Stimulated activated naive CD8-positive, alpha-beta T cell treated with anti-CD3 and anti-CD28 coated beads, Interleukin-15, Interleukin-2, amounts not matched to agents 100 ng/mL and 50 ng/mL, for 24 hours (primary cell): ENCODE results near the gene HDAC8.
"Not testable (repeated sequence)": the region's sequence is repeated elsewhere in the genome, so short reads cannot be mapped to it uniquely, and the experiment has no call there.

ENCODE experiments used
- H3K27ac Mint-ChIP-seq: one replicate; pipeline ENCODE4 v1.8.0; 2021; ENCODE audit warnings: mild to moderate bottlenecking, mixed read lengths
- H3K27me3 Mint-ChIP-seq: one replicate; pipeline ENCODE4 v1.8.0; 2021; ENCODE audit warnings: mixed read lengths
- H3K36me3 Mint-ChIP-seq: one replicate; pipeline ENCODE4 v1.8.0; 2021; ENCODE audit warnings: low read depth, mixed read lengths
- H3K4me1 Mint-ChIP-seq: one replicate; pipeline ENCODE4 v1.8.0; 2021; ENCODE audit warnings: low read depth, mixed read lengths
- H3K4me3 Mint-ChIP-seq: one replicate; pipeline ENCODE4 v1.8.0; 2021; ENCODE audit warnings: mild to moderate bottlenecking, mixed read lengths
- H3K9me3 Mint-ChIP-seq: one replicate; pipeline ENCODE4 v1.8.0; 2021; ENCODE audit warnings: mixed read lengths

The HDAC8 gene

DNA sequence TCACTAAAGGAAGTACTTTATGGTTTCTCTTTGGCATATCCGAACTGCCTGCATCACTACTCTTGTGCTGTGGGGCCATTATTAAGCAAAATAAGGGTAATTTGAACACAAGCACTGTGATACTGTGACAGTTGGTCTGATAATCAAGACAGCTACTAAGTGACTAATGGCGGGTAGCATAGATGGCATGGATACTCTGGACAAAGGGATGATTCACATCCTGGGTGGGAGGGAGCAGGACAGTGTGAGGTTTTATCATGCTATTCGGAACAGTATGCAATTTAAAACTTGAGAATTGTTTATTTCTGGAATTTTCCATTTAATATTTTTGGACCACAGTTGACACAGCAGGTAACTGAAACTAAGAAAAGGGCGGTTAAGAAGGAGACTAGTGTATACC lies 214.3 kb downstream of the HDAC8 start:
- H3K27me3 Mint-ChIP-seq = no peaks in the 10 kb centered on the region
- no peaks in the 10 kb centered on the region for H3K9me3 Mint-ChIP-seq
- H3K4me1 Mint-ChIP-seq = no peaks in the 10 kb centered on the region
- no peak overlapping the region for H3K27ac Mint-ChIP-seq
- no peak overlapping the region for H3K4me3 Mint-ChIP-seq
- no peaks in the 10 kb centered on the region for H3K36me3 Mint-ChIP-seq

DNA sequence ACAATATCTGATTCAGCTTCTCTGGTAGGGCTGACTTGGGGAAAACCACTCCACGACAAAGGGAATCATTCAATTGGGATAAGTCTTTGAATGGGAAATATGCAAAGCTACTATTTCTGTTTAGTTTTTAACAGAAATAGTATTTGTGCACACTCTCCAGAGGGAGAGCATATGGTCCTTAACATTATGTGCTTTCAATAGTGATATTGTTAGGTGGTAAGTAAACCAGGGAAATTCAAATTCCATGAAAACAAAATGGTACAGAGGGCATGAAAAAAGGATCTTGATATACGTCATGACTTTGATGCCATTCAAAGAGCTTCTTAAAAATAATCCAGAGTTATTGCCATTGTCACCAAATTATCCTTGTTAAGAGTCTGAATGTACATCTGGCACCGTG lies 219.9 kb downstream of the HDAC8 start:
- Mint-ChIP-seq H3K36me3 (peaks cover 16% of the 10 kb centered on the region), H3K27me3 (no peaks in the 10 kb centered on the region), H3K4me1 (peaks cover 14% of the 10 kb centered on the region), H3K27ac (no peak overlapping the region), H3K4me3 (no peak overlapping the region), H3K9me3 (no peaks in the 10 kb centered on the region)

DNA sequence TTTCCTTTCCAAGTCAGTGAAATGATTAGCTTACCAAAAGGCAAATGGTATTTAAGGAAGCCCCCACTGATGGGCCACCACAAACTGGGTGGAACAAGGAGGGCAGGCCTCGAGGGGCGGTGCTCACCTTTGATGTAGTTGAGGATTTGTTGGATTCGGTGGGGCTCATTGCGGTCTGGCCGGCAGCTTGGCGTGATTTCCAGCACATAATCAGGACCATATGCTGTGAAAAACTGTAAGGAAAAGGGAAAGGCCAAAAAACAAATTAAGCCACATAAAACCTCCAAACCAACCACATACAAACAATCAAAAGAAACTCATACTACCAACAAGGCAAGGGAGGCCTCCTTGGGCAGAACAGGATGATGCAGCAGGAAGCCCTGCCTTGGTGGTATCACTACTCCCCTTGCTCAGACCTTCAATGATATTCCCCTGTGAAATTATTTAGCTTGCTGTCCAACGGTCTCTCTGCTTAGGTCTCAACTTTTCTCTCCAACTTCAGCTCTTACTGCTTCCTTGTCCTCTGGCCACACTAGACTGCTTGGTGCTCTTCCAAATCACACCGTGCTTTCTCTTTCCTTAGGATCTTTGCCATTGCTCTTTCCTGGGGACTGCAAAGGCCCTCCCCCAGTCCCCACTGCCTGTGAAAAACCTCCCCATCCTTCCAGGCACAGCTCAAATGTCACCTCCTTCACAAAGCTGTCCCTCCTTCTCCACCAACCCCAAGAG lies 220.9 kb downstream of the HDAC8 start:
- no peak overlapping the region for H3K27ac Mint-ChIP-seq
- H3K27me3 Mint-ChIP-seq = no peaks in the 10 kb centered on the region
- H3K9me3 Mint-ChIP-seq = no peaks in the 10 kb centered on the region
- H3K4me3 Mint-ChIP-seq = no peak overlapping the region
- peaks cover 16% of the 10 kb centered on the region for H3K36me3 Mint-ChIP-seq
- peaks cover 14% of the 10 kb centered on the region for H3K4me1 Mint-ChIP-seq

DNA sequence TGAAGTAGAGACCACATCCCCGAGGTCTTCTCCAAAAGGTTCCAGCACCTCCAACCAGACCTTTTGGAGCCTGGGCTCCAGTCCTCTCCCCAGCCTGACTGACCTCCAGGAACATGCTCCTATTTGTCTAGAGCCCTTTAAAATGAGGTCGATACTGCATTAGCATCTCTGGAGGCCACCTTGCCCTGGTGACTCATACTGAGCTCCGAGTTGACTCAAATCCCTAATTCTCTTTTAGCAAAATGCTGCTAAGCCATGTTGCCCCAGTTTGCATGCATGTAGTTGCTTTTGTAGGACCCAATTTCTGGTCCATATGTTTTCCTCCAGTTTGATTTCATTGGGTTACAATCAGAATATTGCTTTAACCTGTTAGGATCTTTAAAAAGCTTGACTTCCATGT lies 223.5 kb downstream of the HDAC8 start:
- Mint-ChIP-seq H3K4me1 (peaks cover 14% of the 10 kb centered on the region), H3K36me3 (peaks cover 16% of the 10 kb centered on the region), H3K27ac (peak overlapping the region; percentile 88), H3K9me3 (no peaks in the 10 kb centered on the region), H3K4me3 (peak overlapping the region; percentile 55), H3K27me3 (no peaks in the 10 kb centered on the region)

DNA sequence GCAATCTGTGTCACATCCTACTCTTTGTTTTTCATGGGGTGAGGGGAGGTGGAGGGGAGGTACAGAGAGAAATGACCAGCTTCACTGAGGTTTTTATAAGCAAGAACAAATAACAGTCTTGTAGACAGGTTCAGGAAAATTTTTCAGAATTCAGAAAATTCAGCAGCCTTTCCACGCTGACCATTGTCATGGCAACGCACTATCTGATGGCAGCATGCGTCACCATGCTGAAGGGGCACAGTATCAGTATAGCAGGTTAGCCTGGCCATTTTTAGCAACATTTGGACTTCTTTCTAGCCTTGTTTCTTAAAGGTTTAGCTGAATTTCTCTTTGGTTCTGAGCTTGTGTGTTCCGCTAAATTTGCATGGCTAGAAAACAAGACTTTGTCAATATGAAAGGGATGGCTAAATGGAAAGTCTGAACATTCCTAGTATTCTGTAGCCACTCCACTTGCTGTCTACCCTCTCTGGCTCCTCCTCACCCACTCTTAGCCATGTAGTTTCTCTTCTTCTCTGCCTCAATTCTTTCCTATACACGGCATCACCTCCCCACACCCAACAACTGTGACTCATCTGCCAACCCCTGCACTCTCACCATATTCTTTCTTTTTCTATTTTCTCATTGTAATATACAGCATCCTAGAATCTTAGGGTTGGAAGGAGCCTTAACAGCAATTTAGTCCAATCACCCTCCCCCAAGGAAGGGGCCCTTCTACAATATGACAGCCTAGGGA lies 224.2 kb downstream of the HDAC8 start:
- Mint-ChIP-seq H3K27ac (peak overlapping the region; percentile 28), H3K4me3 (no peak overlapping the region), H3K9me3 (no peaks in the 10 kb centered on the region), H3K36me3 (peaks cover 16% of the 10 kb centered on the region), H3K27me3 (no peaks in the 10 kb centered on the region), H3K4me1 (peaks cover 14% of the 10 kb centered on the region)

DNA sequence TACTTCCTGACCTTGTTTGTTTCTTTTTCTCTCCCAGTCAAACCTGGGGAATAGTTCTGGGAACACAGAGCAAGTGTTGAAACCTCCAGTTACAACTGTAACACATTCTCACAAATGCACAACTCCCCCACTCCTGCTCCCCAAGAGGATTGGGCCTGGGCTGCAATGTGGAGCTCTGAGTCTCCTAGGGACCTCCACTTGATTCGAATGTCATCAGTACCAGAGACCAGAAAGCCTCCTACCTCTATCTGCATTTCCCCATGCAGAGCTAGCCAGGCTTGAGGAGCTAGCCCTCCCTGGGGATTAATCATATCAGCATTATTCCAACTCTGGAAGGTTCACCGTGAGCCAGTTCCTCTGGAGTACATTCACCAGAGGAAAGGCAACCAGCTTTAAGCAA lies 225.3 kb downstream of the HDAC8 start:
- H3K27ac Mint-ChIP-seq = no peak overlapping the region
- H3K9me3 Mint-ChIP-seq = no peaks in the 10 kb centered on the region
- H3K36me3 Mint-ChIP-seq = peaks cover 16% of the 10 kb centered on the region
- H3K4me3 Mint-ChIP-seq = no peak overlapping the region
- no peaks in the 10 kb centered on the region for H3K27me3 Mint-ChIP-seq
- H3K4me1 Mint-ChIP-seq = peaks cover 14% of the 10 kb centered on the region

DNA sequence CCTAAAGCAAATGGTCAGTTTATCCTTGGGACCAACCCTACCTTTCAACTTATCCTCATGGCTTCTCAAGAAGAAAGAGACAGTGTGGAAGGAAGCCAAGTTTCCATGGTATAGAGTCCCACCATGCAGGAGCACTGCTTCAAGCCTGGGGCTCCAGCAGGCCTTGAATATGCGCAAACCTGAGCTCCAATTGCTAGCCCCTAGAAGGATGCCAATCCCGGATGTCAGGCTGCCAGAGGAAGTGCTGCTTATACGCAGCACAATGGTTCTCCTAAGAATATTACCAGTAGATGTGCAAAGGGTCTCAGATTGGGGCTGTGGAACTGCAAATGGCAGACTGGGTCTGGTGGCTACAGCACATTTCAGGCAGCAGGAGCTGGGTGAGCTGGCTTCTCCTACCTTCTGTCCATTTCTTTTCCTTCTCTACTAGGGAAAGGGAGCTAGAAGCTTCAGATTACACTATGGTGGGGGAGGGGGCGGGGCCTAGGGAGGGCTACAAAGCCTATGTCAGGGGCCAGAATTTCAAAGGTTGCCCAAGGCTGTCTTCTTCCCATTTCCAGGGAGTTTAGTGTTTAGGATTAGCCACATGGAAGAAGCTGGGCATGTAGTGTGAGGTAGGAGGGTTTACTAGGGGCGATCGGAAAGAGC lies 226.2 kb downstream of the HDAC8 start:
- Mint-ChIP-seq H3K27ac (no peak overlapping the region), H3K9me3 (no peaks in the 10 kb centered on the region), H3K36me3 (peaks cover 16% of the 10 kb centered on the region)

DNA sequence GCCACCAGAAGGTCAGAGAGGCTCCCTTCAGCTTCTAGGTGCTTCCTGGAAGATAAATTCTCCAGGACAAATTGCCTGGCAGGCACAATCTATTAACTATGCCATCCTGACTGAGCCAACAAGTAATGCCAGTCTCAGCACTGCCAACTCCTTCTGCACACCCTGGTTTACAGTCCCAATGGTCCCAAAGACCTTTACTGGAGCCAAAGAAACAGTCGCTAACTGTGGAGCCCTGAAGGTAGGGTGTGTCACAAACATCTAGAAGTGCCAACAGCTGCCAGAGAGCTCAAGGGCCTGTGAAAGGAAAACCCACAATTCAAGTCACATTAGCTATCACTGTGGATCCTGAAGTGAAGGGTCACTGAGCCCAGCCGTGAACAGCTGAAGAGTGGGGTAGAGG lies 232.0 kb downstream of the HDAC8 start:
- no peaks in the 10 kb centered on the region for H3K27me3 Mint-ChIP-seq
- no peak overlapping the region for H3K27ac Mint-ChIP-seq
- no peaks in the 10 kb centered on the region for H3K4me1 Mint-ChIP-seq
- H3K9me3 Mint-ChIP-seq = no peaks in the 10 kb centered on the region
- H3K36me3 Mint-ChIP-seq = peaks cover 3% of the 10 kb centered on the region
- H3K4me3 Mint-ChIP-seq = no peak overlapping the region

More for the DNA sequence above, 226.2 kb downstream of the HDAC8 start:
- Mint-ChIP-seq H3K27me3 (no peaks in the 10 kb centered on the region), H3K4me1 (peaks cover 14% of the 10 kb centered on the region), H3K4me3 (no peak overlapping the region)

DNA sequence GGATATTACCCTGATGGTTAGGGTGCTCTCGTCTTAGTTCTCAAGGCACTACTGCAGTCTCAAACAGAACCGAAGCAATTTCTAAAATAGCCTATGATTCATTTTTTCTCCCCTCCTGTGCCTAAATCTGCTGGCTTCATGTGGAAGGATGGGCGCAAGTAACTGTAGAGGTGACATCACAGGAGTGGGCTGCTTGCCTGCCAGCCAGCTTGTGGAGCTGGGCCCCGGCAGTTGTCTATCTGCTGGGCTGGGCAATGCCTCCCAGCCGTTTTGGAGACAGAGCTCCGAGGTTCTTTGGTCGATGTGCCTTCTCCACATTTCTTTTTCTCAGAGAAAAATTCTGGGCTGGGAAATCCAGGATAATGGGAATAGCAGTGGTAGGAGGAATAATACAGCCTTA lies 232.6 kb downstream of the HDAC8 start:
- peaks cover 3% of the 10 kb centered on the region for H3K36me3 Mint-ChIP-seq
- no peaks in the 10 kb centered on the region for H3K9me3 Mint-ChIP-seq
- no peak overlapping the region for H3K4me3 Mint-ChIP-seq
- no peak overlapping the region for H3K27ac Mint-ChIP-seq
- H3K4me1 Mint-ChIP-seq = no peaks in the 10 kb centered on the region
- H3K27me3 Mint-ChIP-seq = no peaks in the 10 kb centered on the region

DNA sequence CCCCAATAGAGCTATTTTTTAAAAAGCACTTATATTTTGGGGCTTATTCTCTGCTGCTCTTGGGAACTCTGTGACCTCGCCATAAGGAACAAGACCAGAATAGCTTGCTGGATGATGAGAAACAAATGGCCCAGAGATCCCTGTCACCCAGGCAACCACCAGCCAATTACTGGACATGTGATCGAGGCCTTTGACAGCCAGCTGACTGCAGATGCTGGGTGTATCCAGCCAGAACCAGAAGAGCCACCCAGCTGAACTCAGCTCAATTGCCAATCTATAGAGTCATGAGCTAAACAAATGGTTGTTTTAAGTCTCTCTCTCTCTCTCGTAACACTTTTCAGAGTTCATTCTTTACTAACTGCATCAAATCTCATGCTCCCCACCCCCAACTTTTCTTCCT lies 242.5 kb downstream of the HDAC8 start:
- Mint-ChIP-seq H3K4me1 (no peaks in the 10 kb centered on the region), H3K9me3 (no peaks in the 10 kb centered on the region), H3K27ac (no peak overlapping the region), H3K36me3 (peaks cover 9% of the 10 kb centered on the region), H3K27me3 (no peaks in the 10 kb centered on the region), H3K4me3 (no peak overlapping the region)

DNA sequence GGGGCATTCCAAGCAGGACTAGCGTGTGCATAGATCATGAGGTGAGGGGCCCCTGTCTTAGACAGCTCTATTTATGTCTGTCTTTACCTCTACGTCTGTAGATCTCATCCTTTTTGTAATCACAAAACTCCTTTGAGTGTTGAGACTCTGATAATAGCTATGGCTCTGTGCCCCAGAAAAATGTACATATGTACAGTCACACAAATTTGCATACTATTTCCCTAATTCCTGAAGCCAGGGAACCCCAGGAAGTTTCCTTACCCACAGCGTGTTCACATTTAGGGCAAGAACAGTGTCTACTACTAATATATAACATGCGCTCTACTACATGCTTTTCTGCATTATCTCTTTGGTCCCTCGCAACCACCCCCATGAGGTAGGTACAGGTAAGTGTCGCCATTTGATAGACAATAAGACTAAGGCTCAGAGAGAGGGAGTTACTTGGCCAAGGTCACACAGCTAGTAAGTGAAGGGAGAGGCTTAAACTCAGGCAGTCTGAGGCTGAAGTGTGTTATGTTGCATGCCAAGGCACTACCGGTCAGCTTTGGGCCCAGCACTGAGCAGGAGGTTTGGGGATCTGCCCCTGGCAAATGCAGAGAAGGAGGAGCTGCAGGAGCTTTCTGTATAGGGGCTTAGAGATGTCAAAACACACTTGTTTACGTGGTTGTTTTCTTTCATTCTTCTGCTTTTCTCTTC lies 245.9 kb downstream of the HDAC8 start:
- H3K9me3 Mint-ChIP-seq = no peaks in the 10 kb centered on the region
- H3K27me3 Mint-ChIP-seq = no peaks in the 10 kb centered on the region
- H3K27ac Mint-ChIP-seq = no peak overlapping the region
- no peak overlapping the region for H3K4me3 Mint-ChIP-seq
- H3K36me3 Mint-ChIP-seq = peaks cover 7% of the 10 kb centered on the region
- H3K4me1 Mint-ChIP-seq = no peaks in the 10 kb centered on the region

DNA sequence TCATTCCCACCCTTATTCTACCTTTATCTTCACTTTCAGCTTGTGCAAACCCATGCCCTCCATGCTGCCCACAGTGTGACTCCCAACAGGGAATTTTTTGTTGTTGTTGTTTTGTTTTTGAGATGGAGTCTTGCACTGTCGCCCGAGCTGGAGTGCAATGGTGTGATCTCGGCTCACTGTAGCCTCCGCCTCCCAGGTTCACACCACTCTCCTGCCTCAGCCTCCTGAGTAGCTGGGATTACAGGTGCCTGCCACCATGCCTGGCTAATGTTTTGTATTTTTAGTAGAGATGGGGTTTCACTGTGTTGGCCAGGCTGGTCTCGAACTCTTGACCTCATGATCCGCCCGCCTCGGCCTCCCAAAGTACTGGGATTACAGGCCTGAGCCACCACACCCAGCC lies 253.0 kb downstream of the HDAC8 start:
- not testable (repeated sequence) for H3K36me3 Mint-ChIP-seq, H3K4me1 Mint-ChIP-seq, H3K27me3 Mint-ChIP-seq, H3K27ac Mint-ChIP-seq, H3K9me3 Mint-ChIP-seq, H3K4me3 Mint-ChIP-seq

DNA sequence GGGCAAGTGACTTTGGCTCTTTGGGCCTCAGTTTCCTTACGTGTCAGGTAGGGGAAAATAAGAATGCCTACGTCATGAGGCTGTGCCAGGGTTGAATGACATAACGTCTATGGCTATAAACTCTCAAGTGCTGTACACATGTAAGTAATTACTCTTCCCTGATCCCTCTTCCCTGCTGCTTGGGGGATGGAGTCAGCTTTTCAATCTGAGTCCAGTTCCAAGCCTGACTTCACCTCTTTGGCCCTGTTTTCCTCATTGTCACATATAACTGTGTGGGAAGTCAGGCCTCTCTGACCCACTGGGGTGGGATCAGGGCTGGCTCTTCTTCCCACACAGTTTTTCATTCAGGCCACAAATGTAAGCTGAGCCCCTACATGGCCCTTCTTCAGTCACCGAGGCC lies 255.5 kb downstream of the HDAC8 start:
- Mint-ChIP-seq H3K4me1 (no peaks in the 10 kb centered on the region), H3K9me3 (no peaks in the 10 kb centered on the region), H3K36me3 (no peaks in the 10 kb centered on the region), H3K27me3 (peaks cover 4% of the 10 kb centered on the region), H3K4me3 (no peak overlapping the region), H3K27ac (no peak overlapping the region)

DNA sequence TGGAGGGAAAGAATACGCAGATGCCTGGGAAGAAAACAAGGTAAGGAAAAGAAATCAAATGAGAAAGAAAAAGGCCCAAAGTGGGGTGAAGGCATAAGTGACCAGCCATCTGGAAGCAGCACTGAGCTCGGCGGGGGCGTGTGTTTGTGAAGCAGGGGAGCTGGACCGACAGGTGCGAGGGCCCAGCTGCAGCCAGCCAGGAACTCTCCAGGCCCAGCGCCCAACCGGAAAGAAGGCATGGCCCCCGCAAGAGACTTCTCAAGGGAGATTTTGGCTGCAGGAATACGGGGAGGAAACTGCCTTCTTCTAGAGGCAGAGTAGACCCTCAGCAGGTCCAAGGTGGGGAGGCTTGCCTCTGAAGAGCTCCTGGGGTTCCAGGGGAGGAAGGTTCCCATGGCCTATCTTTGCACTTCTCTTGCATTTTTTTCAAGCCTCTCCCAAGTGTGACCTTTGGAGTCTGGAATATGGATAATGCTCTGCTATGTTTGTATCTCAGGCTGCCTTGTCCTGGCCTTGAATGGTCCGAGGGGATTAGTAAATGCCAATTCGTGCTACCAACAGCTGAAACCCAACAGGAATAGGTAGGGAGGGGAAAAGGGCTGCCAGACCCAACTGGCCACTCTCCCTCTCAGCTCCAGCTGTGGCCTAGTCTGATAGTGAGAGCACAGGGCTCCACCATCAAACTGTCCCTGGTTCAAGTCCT lies 256.1 kb downstream of the HDAC8 start:
- Mint-ChIP-seq H3K27me3 (peaks cover 4% of the 10 kb centered on the region), H3K27ac (no peak overlapping the region), H3K4me3 (no peak overlapping the region), H3K4me1 (no peaks in the 10 kb centered on the region), H3K9me3 (no peaks in the 10 kb centered on the region), H3K36me3 (no peaks in the 10 kb centered on the region)
